SJSA1 (cell line): Measurements from ENCODE around the gene RAB5IF. TPM values are rescaled to one million over a fixed set of nuclear protein-coding genes. Genes with fewer than 3 reads are reported as not detected.

Experiments used
- DNase-seq, 2 experiments: peaks; one replicate each; pipeline ENCODE4 v3.0.0-alpha.2; 2015 to 2020; ENCODE audit warnings: low spot score in 2 of 2, low read depth in 1 of 2
- H3K27ac ChIP-seq: fragments of 250-450 bp; sonication (Bioruptor Pico); 2 replicates; pipeline ENCODE4 v1.5.1; 2020; ENCODE audit warnings: mild to moderate bottlenecking, moderate library complexity
- H3K27me3 ChIP-seq: fragments of 250-450 bp; sonication (Bioruptor Pico); replicated peaks from 2 replicates; pipeline ENCODE4 v1.5.1; 2020; ENCODE audit warnings: mild to moderate bottlenecking, moderate library complexity
- H3K36me3 ChIP-seq: fragments of 250-450 bp; sonication (Bioruptor Pico); 2 replicates; pipeline ENCODE4 v1.5.1; 2020; ENCODE audit warnings: mild to moderate bottlenecking
- H3K4me1 ChIP-seq: fragments of 250-450 bp; sonication (Bioruptor Pico); replicated peaks from 2 replicates; pipeline ENCODE4 v1.6.1; 2021; ENCODE audit warnings: mild to moderate bottlenecking
- H3K4me3 ChIP-seq: fragments of 250-450 bp; sonication (Bioruptor Pico); 2 replicates; pipeline ENCODE4 v1.5.1; 2020; ENCODE audit warnings: mild to moderate bottlenecking
- H3K9me3 ChIP-seq: fragments of 250-450 bp; sonication (Bioruptor Pico); replicated peaks from 2 replicates; pipeline ENCODE4 v1.5.1; 2020; ENCODE audit warnings: mild to moderate bottlenecking
- total RNA-seq: library from RNA; depleted of rRNA; stranded (reverse); fragments of >200 nt; shearing (Covaris generic); gene quantifications from 2 replicates; pipeline ENCODE4 v1.2.3, GENCODE V29; 2014; rRNA removed

RAB5IF gene
- total RNA-seq, 1 experiment from 2014 or later, result 154 TPM

DNA sequence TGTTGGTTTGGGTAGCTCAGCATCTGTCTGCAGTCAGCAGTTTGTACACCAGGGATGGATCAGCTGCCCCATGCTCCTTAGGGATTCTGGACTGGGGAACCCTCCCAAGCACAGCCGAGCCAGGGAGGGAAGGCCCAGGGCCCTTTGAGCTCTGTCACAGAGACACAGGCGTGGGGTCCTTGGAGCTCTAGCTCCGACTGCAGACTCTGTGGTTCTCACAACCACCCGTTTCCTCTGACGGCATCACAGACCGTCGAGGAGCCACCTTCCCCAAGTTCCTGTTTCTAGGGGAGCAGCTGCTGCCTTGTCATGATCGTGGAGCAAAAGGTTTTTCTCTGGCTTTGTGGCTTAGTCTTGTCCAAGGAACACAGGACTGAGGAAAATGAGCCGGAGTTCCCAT, 40.4 kb downstream of the RAB5IF start, which contains the start of gene SLA2:
Gene SLA2, minus strand, starts transcription at position 199 of the 400 bp plus-strand sequence. CDS start 4,861 bp downstream, outside the sequence.
- H3K36me3 ChIP-seq, result no peaks in the 10 kb centered on the region
- H3K9me3 ChIP-seq, result no peaks in the 10 kb centered on the region
- H3K27ac ChIP-seq, result no peak within 1 kb of the TSS
- no peak within 1 kb of the TSS for H3K4me3 ChIP-seq
- no peaks in the 10 kb centered on the region for H3K27me3 ChIP-seq
- DNase-seq, result no peak
- H3K4me1 ChIP-seq, result no peaks in the 10 kb centered on the region

- H3K36me3 ChIP-seq, result no peaks in the 10 kb centered on the region
- H3K27me3 ChIP-seq, result no peaks in the 10 kb centered on the region
- 0 out of 2 replicates have a peak, but pooled peaks cover 3% of the 10 kb centered on the region for H3K9me3 ChIP-seq
- H3K4me1 ChIP-seq, result no peaks in the 10 kb centered on the region
- no peak overlapping the region for H3K27ac ChIP-seq
- H3K4me3 ChIP-seq, result no peak overlapping the region
- DNase-seq, result no peak
These were observed 41.1 kb downstream of the RAB5IF start for GRCh38 chr20:36646678-36647077.

GRCh38 chr20:36647196-36648121, 41.9 kb downstream of the RAB5IF start:
- no peak for DNase-seq
- 0 out of 2 replicates have a peak, but pooled peaks cover 3% of the 10 kb centered on the region for H3K9me3 ChIP-seq
- H3K4me3 ChIP-seq, result no peak overlapping the region
- H3K27ac ChIP-seq, result no peak overlapping the region
- H3K36me3 ChIP-seq, result no peaks in the 10 kb centered on the region
- no peaks in the 10 kb centered on the region for H3K4me1 ChIP-seq
- H3K27me3 ChIP-seq, result no peaks in the 10 kb centered on the region

DNA sequence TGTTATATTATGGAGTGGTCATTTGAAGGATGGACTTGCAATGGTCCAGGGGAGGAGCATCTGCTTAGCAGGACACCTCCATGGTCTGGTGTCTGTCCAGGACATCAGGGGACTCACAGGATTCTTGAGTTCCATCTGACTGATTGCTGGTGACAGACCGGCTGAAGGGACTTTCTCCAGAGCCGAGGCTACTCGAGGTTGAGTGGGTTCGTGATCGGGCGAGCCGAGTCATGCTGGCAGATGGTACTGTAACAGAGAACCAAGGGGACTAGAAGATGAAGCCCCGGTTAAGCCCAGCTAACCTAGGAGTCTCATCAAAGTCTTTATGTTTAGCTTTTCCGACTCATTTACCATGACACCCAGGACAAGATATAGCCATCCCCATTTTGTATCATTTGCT, 47.9 kb downstream of the RAB5IF start:
- H3K27me3 ChIP-seq, result no peaks in the 10 kb centered on the region
- no peaks in the 10 kb centered on the region for H3K4me1 ChIP-seq
- 0 out of 2 replicates have a peak, but pooled peaks cover 3% of the 10 kb centered on the region for H3K9me3 ChIP-seq
- no peaks in the 10 kb centered on the region for H3K36me3 ChIP-seq
- H3K27ac ChIP-seq, result no peak overlapping the region
- no peak overlapping the region for H3K4me3 ChIP-seq
- DNase-seq, result no peak

GRCh38 chr20:36654506-36654905, 48.9 kb downstream of the RAB5IF start:
- Histone ChIP-seq H3K4me3 (no peak overlapping the region), H3K4me1 (no peaks in the 10 kb centered on the region), H3K27me3 (no peaks in the 10 kb centered on the region)

GRCh38 chr20:36655004-36655403, 49.4 kb downstream of the RAB5IF start:
- Histone ChIP-seq H3K36me3 (no peaks in the 10 kb centered on the region), H3K4me3 (no peak overlapping the region), H3K9me3 (0 out of 2 replicates have a peak, but pooled peaks cover 3% of the 10 kb centered on the region), H3K27ac (no peak overlapping the region), H3K27me3 (no peaks in the 10 kb centered on the region), H3K4me1 (no peaks in the 10 kb centered on the region)
- no peak for DNase-seq

More at GRCh38 chr20:36654506-36654905, 48.9 kb downstream of the RAB5IF start:
- no peaks in the 10 kb centered on the region for H3K36me3 ChIP-seq
- H3K27ac ChIP-seq, result no peak overlapping the region
- 0 out of 2 replicates have a peak, but pooled peaks cover 3% of the 10 kb centered on the region for H3K9me3 ChIP-seq
- DNase-seq, result no peak

GRCh38 chr20:36656733-36657132, 51.2 kb downstream of the RAB5IF start:
- DNase-seq, result no peak
- Histone ChIP-seq H3K27ac (no peak overlapping the region), H3K4me1 (no peaks in the 10 kb centered on the region), H3K36me3 (no peaks in the 10 kb centered on the region), H3K9me3 (no peaks in the 10 kb centered on the region), H3K4me3 (no peak overlapping the region), H3K27me3 (no peaks in the 10 kb centered on the region)

GRCh38 chr20:36658300-36658699, 52.7 kb downstream of the RAB5IF start:
- no peak overlapping the region for H3K4me3 ChIP-seq
- H3K27me3 ChIP-seq, result no peaks in the 10 kb centered on the region
- no peak overlapping the region for H3K27ac ChIP-seq
- no peak for DNase-seq
- no peaks in the 10 kb centered on the region for H3K4me1 ChIP-seq
- no peaks in the 10 kb centered on the region for H3K9me3 ChIP-seq
- H3K36me3 ChIP-seq, result no peaks in the 10 kb centered on the region

Other genes starting within 250 kb of the RAB5IF start
- gene MYL9, start 64.3 kb upstream of the RAB5IF start, total RNA-seq, result 213 and 260 TPM in 2 replicates
- 7.5 and 13.8 TPM in 2 replicates for gene TGIF2, start 32.2 kb upstream of the RAB5IF start, total RNA-seq
- gene SLA2, start 40.4 kb downstream of the RAB5IF start, total RNA-seq, result not detected in 2 replicates
- 19.0 and 29.1 TPM in 2 replicates for gene NDRG3, start 140.3 kb downstream of the RAB5IF start, total RNA-seq
- gene DSN1, start 168.0 kb downstream of the RAB5IF start, total RNA-seq, result 34.1 and 34.7 TPM in 2 replicates